HEK293 (cell line): Measurements from ENCODE around the gene DES.

Source experiments
- GLIS2 ChIP-seq: fragments of 450-650 bp; formaldehyde crosslinking; IDR thresholded peaks from 2 replicates; pipeline ENCODE4 v1.5.1; 2016; ENCODE audit warnings: missing biosample characterization, missing genetic modification characterization
- HOXA7 ChIP-seq: sonication (generic); formaldehyde crosslinking; IDR thresholded peaks from 2 replicates; pipeline ENCODE4 v1.8.1; 2022; ENCODE audit warnings: missing genetic modification reagents, borderline replicate concordance
- KLF10 ChIP-seq: fragments of 450-650 bp; IDR thresholded peaks from 2 replicates; pipeline ENCODE4 v1.5.1; 2018; ENCODE audit warnings: missing biosample characterization, mild to moderate bottlenecking, missing genetic modification characterization
- MEIS1 ChIP-seq: sonication (generic); formaldehyde crosslinking; IDR thresholded peaks from 2 replicates; pipeline ENCODE4 v1.8.1; 2022; ENCODE audit warnings: missing genetic modification reagents, mild to moderate bottlenecking, borderline replicate concordance
- SCRT1 ChIP-seq: fragments of 450-650 bp; formaldehyde crosslinking; IDR thresholded peaks from 2 replicates; pipeline ENCODE4 v1.5.1; 2016; ENCODE audit warnings: missing biosample characterization, missing genetic modification characterization, borderline replicate concordance
- SP2 ChIP-seq: fragments of 450-650 bp; formaldehyde crosslinking; IDR thresholded peaks from 2 replicates; pipeline ENCODE4 v1.5.1; 2016; ENCODE audit warnings: missing biosample characterization, missing genetic modification characterization
- ZBTB17 ChIP-seq: fragments of 450-650 bp; formaldehyde crosslinking; IDR thresholded peaks from 2 replicates; pipeline ENCODE4 v1.5.1; 2016; ENCODE audit warnings: missing biosample characterization, missing genetic modification characterization
- ZBTB8A ChIP-seq: fragments of 450-650 bp; formaldehyde crosslinking; IDR thresholded peaks from 2 replicates; pipeline ENCODE4 v1.5.1; 2016; ENCODE audit warnings: missing biosample characterization, missing genetic modification characterization
- ZEB2 ChIP-seq: fragments of 450-650 bp; formaldehyde crosslinking; IDR thresholded peaks from 2 replicates; pipeline ENCODE4 v1.5.1; 2016; ENCODE audit warnings: missing biosample characterization, missing genetic modification characterization
- ZNF311 ChIP-seq: fragments of 450-650 bp; formaldehyde crosslinking; IDR thresholded peaks from 2 replicates; pipeline ENCODE4 v1.5.1; 2017; ENCODE audit warnings: missing biosample characterization, missing genetic modification characterization, borderline replicate concordance
- ZNF335 ChIP-seq: fragments of 450-650 bp; formaldehyde crosslinking; conservative IDR thresholded peaks from 2 replicates; pipeline ENCODE4 v1.5.1; 2016; ENCODE audit warnings: missing biosample characterization, missing genetic modification characterization
- ZNF600 ChIP-seq: fragments of 450-650 bp; formaldehyde crosslinking; IDR thresholded peaks from 2 replicates; pipeline ENCODE4 v1.5.1; 2016; ENCODE audit warnings: missing biosample characterization, missing genetic modification characterization
- ZNF670 ChIP-seq: fragments of 450-650 bp; formaldehyde crosslinking; IDR thresholded peaks from 2 replicates; pipeline ENCODE4 v1.5.1; 2016; ENCODE audit warnings: missing biosample characterization, missing genetic modification characterization, low read depth
- ZXDB ChIP-seq: fragments of 450-650 bp; formaldehyde crosslinking; IDR thresholded peaks from 2 replicates; pipeline ENCODE4 v1.5.1; 2016; ENCODE audit warnings: missing biosample characterization, missing genetic modification characterization
- TF ChIP-seq, protein P1 (sequence below): fragments of 450-650 bp; formaldehyde crosslinking; IDR thresholded peaks from 2 replicates; pipeline ENCODE4 v1.5.1; 2016; ENCODE audit warnings: missing biosample characterization, missing genetic modification characterization
- TF ChIP-seq, protein P2 (sequence below): fragments of 450-650 bp; formaldehyde crosslinking; IDR thresholded peaks from 2 replicates; pipeline ENCODE4 v1.5.1; 2016; ENCODE audit warnings: missing biosample characterization, missing genetic modification characterization
- TF ChIP-seq, protein P3 (sequence below): fragments of 450-650 bp; IDR thresholded peaks from 2 replicates; pipeline ENCODE4 v1.5.1; 2018; ENCODE audit warnings: missing biosample characterization, mild to moderate bottlenecking, missing genetic modification characterization
- TF ChIP-seq, protein P4 (sequence below): fragments of 450-650 bp; formaldehyde crosslinking; conservative IDR thresholded peaks from 2 replicates; pipeline ENCODE4 v1.5.1; 2016; ENCODE audit warnings: low read depth, missing biosample characterization, missing genetic modification characterization
- TF ChIP-seq, protein P5 (sequence below): fragments of 450-650 bp; formaldehyde crosslinking; IDR thresholded peaks from 2 replicates; pipeline ENCODE4 v1.5.1; 2016; ENCODE audit warnings: missing biosample characterization, missing genetic modification characterization
- TF ChIP-seq, protein P6 (sequence below): fragments of 450-650 bp; formaldehyde crosslinking; IDR thresholded peaks from 2 replicates; pipeline ENCODE4 v1.5.1; 2016; ENCODE audit warnings: missing biosample characterization, missing genetic modification characterization
- TF ChIP-seq, protein P7 (sequence below): fragments of 450-650 bp; formaldehyde crosslinking; IDR thresholded peaks from 2 replicates; pipeline ENCODE4 v1.5.1; 2016; ENCODE audit warnings: missing biosample characterization, missing genetic modification characterization

DES gene

DNA sequence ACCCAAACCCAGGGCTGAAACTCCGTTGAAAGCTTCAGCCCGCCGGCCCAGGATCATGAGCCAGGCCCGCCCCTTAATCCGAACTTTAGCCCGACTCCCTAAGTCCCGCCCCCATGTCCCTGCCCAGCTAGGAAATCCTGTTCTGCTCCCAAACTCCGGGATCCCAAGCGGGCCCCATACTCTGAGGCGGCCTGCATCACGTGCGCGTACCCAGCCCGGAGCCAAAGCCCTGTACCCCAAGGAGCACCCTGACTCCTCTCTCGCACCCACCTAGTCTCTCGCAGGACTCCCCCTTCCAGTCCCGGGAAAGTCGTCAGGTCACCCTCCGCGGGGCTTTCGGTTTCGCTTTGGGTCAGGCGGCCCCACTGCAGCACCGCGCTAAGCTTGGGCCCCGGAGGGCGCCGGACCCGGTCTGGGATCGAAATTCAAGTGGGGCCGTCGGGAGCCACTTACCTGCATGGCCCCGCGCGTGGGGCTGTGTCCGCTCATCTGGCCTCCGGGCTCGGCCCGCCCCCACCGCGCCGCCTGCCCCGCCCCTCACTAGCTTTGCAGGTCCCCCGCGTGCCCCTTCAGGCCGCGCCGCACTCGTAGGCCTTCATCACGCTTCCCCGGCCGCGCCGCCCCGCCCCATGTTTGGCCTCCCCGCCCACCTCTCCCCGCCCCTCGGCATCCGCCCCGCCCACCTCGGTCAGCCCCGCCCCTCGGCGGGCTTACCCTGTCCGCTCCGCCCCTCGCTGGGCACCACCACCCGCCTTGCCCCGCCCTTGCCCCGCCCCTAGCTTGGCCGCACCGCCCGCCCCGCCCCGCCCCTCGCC is 30.7 kb upstream of the DES start, which contains the start of gene DNPEP (continued):
- TF ChIP-seq, protein P1, sequence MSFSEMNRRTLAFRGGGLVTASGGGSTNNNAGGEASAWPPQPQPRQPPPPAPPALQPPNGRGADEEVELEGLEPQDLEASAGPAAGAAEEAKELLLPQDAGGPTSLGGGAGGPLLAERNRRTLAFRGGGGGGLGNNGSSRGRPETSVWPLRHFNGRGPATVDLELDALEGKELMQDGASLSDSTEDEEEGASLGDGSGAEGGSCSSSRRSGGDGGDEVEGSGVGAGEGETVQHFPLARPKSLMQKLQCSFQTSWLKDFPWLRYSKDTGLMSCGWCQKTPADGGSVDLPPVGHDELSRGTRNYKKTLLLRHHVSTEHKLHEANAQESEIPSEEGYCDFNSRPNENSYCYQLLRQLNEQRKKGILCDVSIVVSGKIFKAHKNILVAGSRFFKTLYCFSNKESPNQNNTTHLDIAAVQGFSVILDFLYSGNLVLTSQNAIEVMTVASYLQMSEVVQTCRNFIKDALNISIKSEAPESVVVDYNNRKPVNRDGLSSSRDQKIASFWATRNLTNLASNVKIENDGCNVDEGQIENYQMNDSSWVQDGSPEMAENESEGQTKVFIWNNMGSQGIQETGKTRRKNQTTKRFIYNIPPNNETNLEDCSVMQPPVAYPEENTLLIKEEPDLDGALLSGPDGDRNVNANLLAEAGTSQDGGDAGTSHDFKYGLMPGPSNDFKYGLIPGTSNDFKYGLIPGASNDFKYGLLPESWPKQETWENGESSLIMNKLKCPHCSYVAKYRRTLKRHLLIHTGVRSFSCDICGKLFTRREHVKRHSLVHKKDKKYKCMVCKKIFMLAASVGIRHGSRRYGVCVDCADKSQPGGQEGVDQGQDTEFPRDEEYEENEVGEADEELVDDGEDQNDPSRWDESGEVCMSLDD (tag by site-specific recombination), result 0 out of 2 replicates have a peak, but pooled peaks have one; percentile 28
- TF ChIP-seq SCRT1 (tag by site-specific recombination), result no peak
- TF ChIP-seq, protein P2, sequence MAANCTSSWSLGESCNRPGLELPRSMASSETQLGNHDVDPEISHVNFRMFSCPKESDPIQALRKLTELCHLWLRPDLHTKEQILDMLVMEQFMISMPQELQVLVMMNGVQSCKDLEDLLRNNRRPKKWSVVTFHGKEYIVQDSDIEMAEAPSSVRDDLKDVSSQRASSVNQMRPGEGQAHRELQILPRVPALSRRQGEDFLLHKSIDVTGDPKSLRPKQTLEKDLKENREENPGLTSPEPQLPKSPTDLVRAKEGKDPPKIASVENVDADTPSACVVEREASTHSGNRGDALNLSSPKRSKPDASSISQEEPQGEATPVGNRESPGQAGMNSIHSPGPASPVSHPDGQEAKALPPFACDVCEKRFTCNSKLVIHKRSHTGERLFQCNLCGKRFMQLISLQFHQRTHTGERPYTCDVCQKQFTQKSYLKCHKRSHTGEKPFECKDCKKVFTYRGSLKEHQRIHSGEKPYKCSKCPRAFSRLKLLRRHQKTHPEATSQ (tag by site-specific recombination), result peak; percentile 29; the same call in 1 of the 2 replicates
- TF ChIP-seq ZNF670 (tag by site-specific recombination), result no peak
- TF ChIP-seq ZNF311, result no peak
- no peak for TF ChIP-seq HOXA7 (CRISPR knock-in tag)
- TF ChIP-seq ZBTB8A (tag by site-specific recombination), result peak; percentile 84
- peak; percentile 79 for TF ChIP-seq KLF10
- peak; percentile 78 for TF ChIP-seq GLIS2 (tag by site-specific recombination)
- TF ChIP-seq ZXDB, result peak; percentile 52; the same call in 1 of the 2 replicates
- peak; percentile 94 for TF ChIP-seq ZNF335 (tag by site-specific recombination)
- TF ChIP-seq ZEB2, result peak; percentile 53; the same call in 1 of the 2 replicates
- TF ChIP-seq MEIS1, result no peak
- TF ChIP-seq ZNF600 (tag by site-specific recombination), result peak; percentile 92
- TF ChIP-seq ZBTB17 (tag by site-specific recombination), result peak; percentile 78
- TF ChIP-seq, protein P3, sequence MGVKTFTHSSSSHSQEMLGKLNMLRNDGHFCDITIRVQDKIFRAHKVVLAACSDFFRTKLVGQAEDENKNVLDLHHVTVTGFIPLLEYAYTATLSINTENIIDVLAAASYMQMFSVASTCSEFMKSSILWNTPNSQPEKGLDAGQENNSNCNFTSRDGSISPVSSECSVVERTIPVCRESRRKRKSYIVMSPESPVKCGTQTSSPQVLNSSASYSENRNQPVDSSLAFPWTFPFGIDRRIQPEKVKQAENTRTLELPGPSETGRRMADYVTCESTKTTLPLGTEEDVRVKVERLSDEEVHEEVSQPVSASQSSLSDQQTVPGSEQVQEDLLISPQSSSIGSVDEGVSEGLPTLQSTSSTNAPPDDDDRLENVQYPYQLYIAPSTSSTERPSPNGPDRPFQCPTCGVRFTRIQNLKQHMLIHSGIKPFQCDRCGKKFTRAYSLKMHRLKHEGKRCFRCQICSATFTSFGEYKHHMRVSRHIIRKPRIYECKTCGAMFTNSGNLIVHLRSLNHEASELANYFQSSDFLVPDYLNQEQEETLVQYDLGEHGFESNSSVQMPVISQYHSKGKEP, result no peak
- TF ChIP-seq, protein P4, sequence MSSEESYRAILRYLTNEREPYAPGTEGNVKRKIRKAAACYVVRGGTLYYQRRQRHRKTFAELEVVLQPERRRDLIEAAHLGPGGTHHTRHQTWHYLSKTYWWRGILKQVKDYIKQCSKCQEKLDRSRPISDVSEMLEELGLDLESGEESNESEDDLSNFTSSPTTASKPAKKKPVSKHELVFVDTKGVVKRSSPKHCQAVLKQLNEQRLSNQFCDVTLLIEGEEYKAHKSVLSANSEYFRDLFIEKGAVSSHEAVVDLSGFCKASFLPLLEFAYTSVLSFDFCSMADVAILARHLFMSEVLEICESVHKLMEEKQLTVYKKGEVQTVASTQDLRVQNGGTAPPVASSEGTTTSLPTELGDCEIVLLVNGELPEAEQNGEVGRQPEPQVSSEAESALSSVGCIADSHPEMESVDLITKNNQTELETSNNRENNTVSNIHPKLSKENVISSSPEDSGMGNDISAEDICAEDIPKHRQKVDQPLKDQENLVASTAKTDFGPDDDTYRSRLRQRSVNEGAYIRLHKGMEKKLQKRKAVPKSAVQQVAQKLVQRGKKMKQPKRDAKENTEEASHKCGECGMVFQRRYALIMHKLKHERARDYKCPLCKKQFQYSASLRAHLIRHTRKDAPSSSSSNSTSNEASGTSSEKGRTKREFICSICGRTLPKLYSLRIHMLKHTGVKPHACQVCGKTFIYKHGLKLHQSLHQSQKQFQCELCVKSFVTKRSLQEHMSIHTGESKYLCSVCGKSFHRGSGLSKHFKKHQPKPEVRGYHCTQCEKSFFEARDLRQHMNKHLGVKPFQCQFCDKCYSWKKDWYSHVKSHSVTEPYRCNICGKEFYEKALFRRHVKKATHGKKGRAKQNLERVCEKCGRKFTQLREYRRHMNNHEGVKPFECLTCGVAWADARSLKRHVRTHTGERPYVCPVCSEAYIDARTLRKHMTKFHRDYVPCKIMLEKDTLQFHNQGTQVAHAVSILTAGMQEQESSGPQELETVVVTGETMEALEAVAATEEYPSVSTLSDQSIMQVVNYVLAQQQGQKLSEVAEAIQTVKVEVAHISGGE (tag by site-specific recombination), result 0 out of 2 replicates have a peak, but pooled peaks have one; percentile 20
- TF ChIP-seq, protein P5, sequence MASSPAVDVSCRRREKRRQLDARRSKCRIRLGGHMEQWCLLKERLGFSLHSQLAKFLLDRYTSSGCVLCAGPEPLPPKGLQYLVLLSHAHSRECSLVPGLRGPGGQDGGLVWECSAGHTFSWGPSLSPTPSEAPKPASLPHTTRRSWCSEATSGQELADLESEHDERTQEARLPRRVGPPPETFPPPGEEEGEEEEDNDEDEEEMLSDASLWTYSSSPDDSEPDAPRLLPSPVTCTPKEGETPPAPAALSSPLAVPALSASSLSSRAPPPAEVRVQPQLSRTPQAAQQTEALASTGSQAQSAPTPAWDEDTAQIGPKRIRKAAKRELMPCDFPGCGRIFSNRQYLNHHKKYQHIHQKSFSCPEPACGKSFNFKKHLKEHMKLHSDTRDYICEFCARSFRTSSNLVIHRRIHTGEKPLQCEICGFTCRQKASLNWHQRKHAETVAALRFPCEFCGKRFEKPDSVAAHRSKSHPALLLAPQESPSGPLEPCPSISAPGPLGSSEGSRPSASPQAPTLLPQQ (tag by site-specific recombination), result peak; percentile 85
- TF ChIP-seq, protein P6, sequence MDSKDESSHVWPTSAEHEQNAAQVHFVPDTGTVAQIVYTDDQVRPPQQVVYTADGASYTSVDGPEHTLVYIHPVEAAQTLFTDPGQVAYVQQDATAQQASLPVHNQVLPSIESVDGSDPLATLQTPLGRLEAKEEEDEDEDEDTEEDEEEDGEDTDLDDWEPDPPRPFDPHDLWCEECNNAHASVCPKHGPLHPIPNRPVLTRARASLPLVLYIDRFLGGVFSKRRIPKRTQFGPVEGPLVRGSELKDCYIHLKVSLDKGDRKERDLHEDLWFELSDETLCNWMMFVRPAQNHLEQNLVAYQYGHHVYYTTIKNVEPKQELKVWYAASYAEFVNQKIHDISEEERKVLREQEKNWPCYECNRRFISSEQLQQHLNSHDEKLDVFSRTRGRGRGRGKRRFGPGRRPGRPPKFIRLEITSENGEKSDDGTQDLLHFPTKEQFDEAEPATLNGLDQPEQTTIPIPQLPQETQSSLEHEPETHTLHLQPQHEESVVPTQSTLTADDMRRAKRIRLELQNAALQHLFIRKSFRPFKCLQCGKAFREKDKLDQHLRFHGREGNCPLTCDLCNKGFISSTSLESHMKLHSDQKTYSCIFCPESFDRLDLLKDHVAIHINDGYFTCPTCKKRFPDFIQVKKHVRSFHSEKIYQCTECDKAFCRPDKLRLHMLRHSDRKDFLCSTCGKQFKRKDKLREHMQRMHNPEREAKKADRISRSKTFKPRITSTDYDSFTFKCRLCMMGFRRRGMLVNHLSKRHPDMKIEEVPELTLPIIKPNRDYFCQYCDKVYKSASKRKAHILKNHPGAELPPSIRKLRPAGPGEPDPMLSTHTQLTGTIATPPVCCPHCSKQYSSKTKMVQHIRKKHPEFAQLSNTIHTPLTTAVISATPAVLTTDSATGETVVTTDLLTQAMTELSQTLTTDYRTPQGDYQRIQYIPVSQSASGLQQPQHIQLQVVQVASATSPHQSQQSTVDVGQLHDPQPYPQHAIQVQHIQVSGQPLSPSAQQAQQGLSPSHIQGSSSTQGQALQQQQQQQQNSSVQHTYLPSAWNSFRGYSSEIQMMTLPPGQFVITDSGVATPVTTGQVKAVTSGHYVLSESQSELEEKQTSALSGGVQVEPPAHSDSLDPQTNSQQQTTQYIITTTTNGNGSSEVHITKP (tag by site-specific recombination), result 0 out of 2 replicates have a peak, but pooled peaks have one; percentile 20
- TF ChIP-seq, protein P7, sequence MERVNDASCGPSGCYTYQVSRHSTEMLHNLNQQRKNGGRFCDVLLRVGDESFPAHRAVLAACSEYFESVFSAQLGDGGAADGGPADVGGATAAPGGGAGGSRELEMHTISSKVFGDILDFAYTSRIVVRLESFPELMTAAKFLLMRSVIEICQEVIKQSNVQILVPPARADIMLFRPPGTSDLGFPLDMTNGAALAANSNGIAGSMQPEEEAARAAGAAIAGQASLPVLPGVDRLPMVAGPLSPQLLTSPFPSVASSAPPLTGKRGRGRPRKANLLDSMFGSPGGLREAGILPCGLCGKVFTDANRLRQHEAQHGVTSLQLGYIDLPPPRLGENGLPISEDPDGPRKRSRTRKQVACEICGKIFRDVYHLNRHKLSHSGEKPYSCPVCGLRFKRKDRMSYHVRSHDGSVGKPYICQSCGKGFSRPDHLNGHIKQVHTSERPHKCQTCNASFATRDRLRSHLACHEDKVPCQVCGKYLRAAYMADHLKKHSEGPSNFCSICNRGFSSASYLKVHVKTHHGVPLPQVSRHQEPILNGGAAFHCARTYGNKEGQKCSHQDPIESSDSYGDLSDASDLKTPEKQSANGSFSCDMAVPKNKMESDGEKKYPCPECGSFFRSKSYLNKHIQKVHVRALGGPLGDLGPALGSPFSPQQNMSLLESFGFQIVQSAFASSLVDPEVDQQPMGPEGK (tag by site-specific recombination), result peak; percentile 54
- peak; percentile 60 for TF ChIP-seq SP2 (tag by site-specific recombination)
